PFSK-1 (cell line): ENCODE measurements around the gene ABHD6.

Experiments
- POLR2AphosphoS5 ChIP-seq: IDR thresholded peaks from 2 replicates; pipeline ENCODE4 v1.6.1; 2012; ENCODE audit warnings: low read depth, mild to moderate bottlenecking, control low read depth, low read length, moderate library complexity
- TF ChIP-seq, protein P1 (sequence below), 2 experiments: IDR thresholded peaks; 2 replicates each; pipeline versions ENCODE4 v1.6.1 to v1.8.0; 2011 to 2012; ENCODE audit warnings: low read depth in 2 of 2, low read length in 2 of 2, control low read depth in 1 of 2, inconsistent platforms in 1 of 2, mild to moderate bottlenecking in 1 of 2, moderate library complexity in 1 of 2; ENCODE audit not compliant: insufficient read depth in 1 of 2

DNA sequence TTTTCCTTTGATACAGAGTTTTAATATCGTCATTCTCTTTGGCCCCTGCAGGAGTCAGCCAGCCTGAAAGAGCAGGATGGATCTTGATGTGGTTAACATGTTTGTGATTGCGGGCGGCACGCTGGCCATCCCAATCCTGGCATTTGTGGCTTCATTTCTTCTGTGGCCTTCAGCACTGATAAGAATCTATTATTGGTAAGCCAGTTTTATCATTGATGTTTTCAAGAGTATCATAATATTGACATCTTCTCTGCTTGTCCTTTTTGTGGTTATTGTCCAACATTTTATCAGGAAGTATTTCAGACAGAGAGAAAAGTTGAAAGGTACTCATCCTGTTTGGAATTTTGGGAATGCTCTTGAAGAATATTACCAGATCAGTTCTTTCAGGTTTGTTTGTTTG, 18.9 kb downstream of the ABHD6 start:
- no peak for TF ChIP-seq POLR2AphosphoS5
- TF ChIP-seq, protein P1, sequence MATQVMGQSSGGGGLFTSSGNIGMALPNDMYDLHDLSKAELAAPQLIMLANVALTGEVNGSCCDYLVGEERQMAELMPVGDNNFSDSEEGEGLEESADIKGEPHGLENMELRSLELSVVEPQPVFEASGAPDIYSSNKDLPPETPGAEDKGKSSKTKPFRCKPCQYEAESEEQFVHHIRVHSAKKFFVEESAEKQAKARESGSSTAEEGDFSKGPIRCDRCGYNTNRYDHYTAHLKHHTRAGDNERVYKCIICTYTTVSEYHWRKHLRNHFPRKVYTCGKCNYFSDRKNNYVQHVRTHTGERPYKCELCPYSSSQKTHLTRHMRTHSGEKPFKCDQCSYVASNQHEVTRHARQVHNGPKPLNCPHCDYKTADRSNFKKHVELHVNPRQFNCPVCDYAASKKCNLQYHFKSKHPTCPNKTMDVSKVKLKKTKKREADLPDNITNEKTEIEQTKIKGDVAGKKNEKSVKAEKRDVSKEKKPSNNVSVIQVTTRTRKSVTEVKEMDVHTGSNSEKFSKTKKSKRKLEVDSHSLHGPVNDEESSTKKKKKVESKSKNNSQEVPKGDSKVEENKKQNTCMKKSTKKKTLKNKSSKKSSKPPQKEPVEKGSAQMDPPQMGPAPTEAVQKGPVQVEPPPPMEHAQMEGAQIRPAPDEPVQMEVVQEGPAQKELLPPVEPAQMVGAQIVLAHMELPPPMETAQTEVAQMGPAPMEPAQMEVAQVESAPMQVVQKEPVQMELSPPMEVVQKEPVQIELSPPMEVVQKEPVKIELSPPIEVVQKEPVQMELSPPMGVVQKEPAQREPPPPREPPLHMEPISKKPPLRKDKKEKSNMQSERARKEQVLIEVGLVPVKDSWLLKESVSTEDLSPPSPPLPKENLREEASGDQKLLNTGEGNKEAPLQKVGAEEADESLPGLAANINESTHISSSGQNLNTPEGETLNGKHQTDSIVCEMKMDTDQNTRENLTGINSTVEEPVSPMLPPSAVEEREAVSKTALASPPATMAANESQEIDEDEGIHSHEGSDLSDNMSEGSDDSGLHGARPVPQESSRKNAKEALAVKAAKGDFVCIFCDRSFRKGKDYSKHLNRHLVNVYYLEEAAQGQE (IDR thresholded peaks at IDR 0.05; ENCODE audit: insufficient read depth in 1 of 2, low read depth in 2 of 2, low read length in 2 of 2) = no peak
